SK-MEL-5 (cell line): ENCODE measurements around the gene FH. TPM values are rescaled to one million over a fixed set of nuclear protein-coding genes. Genes with fewer than 3 reads are reported as not detected.

Experiments used
- DNase-seq: peaks from one replicate; pipeline ENCODE4 v3.0.0-alpha.2; 2016; ENCODE audit warnings: low read depth, low spot score
- in situ Hi-C: cut with HindIII; loops from 2 replicates; pipeline ENCODE4 v1.10.0; 2016; ENCODE audit warnings: low sequenced_read_pairs, high pct_unique_total_duplicates, low pct_unique_long_range_greater_than_20kb
- polyA plus RNA-seq, 2 experiments: library from polyadenylated mRNA; depleted of rRNA; stranded (reverse); fragments of >200 nt; gene quantifications; 2 replicates each; pipeline ENCODE4 v1.2.3, GENCODE V29; 2015
- total RNA-seq: library from RNA; depleted of rRNA; stranded (reverse); fragments of >200 nt; shearing (Covaris generic); gene quantifications from 2 replicates; pipeline ENCODE4 v1.2.3, GENCODE V29; 2014; rRNA removed

The FH gene
- 68.6 and 79.1 TPM in 2 replicates for total RNA-seq
- 68.1 and 81.0 TPM in 2 replicates for polyA plus RNA-seq (2015; cell fraction: cytosol; rRNA removed)
- 61.1 and 73.6 TPM in 2 replicates for polyA plus RNA-seq (2015; cell fraction: nucleus; rRNA removed)

GRCh38 chr1:241519308-241520079 is at the start of gene FH:
FH (minus strand) TSS chr1:241519755; CDS start chr1:241519722, 33 bp downstream.
- in situ Hi-C loops = loop anchor here (10.0 kb wide), 1 partner anchor 95 kb away; no protein-coding TSS in a partner anchor
- peak; percentile 99 for DNase-seq

GRCh38 chr1:241560849-241561187 is 41.3 kb upstream of the FH start:
- in situ Hi-C loops = no loop called here
- DNase-seq = no peak

GRCh38 chr1:241560146-241560848 is 40.7 kb upstream of the FH start:
- in situ Hi-C loops = no loop called here
- DNase-seq = no peak

- in situ Hi-C loops = no loop called here
- no peak for DNase-seq
Measured at GRCh38 chr1:241557551-241558193, 38.1 kb upstream of the FH start.

- in situ Hi-C loops = no loop called here
- no peak for DNase-seq
Measured at GRCh38 chr1:241557031-241557430, 37.5 kb upstream of the FH start.

- DNase-seq = peak; percentile 72
Measured at GRCh38 chr1:241555526-241555925, 36.0 kb upstream of the FH start.

GRCh38 chr1:241553886-241554592 is 34.5 kb upstream of the FH start:
- in situ Hi-C loops = no loop called here
- DNase-seq = no peak

More at GRCh38 chr1:241555526-241555925, 36.0 kb upstream of the FH start:
- in situ Hi-C loops = no loop called here

GRCh38 chr1:241551759-241552638 is 32.4 kb upstream of the FH start:
- no peak for DNase-seq
- in situ Hi-C loops = no loop called here

GRCh38 chr1:241550318-241550717 is 30.8 kb upstream of the FH start:
- in situ Hi-C loops = no loop called here
- DNase-seq = no peak

- in situ Hi-C loops = no loop called here
- no peak for DNase-seq
Measured at GRCh38 chr1:241548008-241548407, 28.5 kb upstream of the FH start.

- in situ Hi-C loops = no loop called here
- no peak for DNase-seq
Measured at GRCh38 chr1:241542199-241542907, 22.8 kb upstream of the FH start.

- in situ Hi-C loops = no loop called here
- no peak for DNase-seq
Measured at GRCh38 chr1:241536969-241537368, 17.4 kb upstream of the FH start.

- no peak for DNase-seq
- in situ Hi-C loops = no loop called here
Measured at GRCh38 chr1:241536304-241536703, 16.7 kb upstream of the FH start.

- peak; percentile 33 for DNase-seq
- in situ Hi-C loops = no loop called here
Measured at GRCh38 chr1:241533326-241534115, 14.0 kb upstream of the FH start.

- in situ Hi-C loops = no loop called here
- no peak for DNase-seq
Measured at GRCh38 chr1:241532864-241533263, 13.3 kb upstream of the FH start.

GRCh38 chr1:241532162-241532531 is 12.6 kb upstream of the FH start, which contains the start of gene KMO:
KMO (plus strand) TSS chr1:241532378; CDS start chr1:241532445, 67 bp downstream.
- in situ Hi-C loops = no loop called here
- peak; percentile 39 for DNase-seq
